Tibial artery (tissue), 4 donors: ENCODE results near the gene C1GALT1.

Experiments
- DNase-seq, 2 donors: peaks; one replicate each; pipeline ENCODE4 v3.0.0-alpha.2; 2019
- H3K27ac ChIP-seq, 2 donors: fragments of 200-600 bp; sonication (generic) in 1 of 2; 1 replicate in 1 of 2; 2 replicates in 1 of 2; pipeline ENCODE4 v1.5.1; 2018 to 2019; ENCODE audit warnings: mild to moderate bottlenecking in 1 of 2
- H3K27me3 ChIP-seq, 2 donors: fragments of 200-600 bp; sonication (generic) in 1 of 2; one replicate each; pipeline versions ENCODE4 v1.5.1 to v1.6.0; 2016 to 2019
- H3K36me3 ChIP-seq, 3 donors: fragments of 200-600 bp; sonication (generic) in 2 of 3; one replicate each; pipeline ENCODE4 v1.5.1; 2016 to 2019; ENCODE audit warnings: mild to moderate bottlenecking in 2 of 3
- H3K4me1 ChIP-seq, 4 donors: fragments of 200-600 bp; sonication (generic) in 2 of 4; 1 replicate in 3 of 4; 2 replicates in 1 of 4; pipeline ENCODE4 v1.5.1; 2016 to 2019
- H3K4me3 ChIP-seq, 2 donors: fragments of 200-600 bp; sonication (generic) in 1 of 2; 1 replicate in 1 of 2; 2 replicates in 1 of 2; pipeline ENCODE4 v1.5.1; 2018 to 2019; ENCODE audit warnings: mild to moderate bottlenecking in 2 of 2
- H3K9me3 ChIP-seq, 3 donors: fragments of 200-600 bp; sonication (generic) in 1 of 3; one replicate each; pipeline ENCODE4 v1.5.1; 2016 to 2019
- intact Hi-C: fragments of 100-400 bp; cut with DNase I; formaldehyde crosslinking; loops from one replicate; pipeline ENCODE4 v1.15.0; 2023; ENCODE audit warnings: low total_unique reads
- TF ChIP-seq, protein P1 (sequence below), 2 experiments: fragments of 200-600 bp in 1 of 2; fragments of 450-650 bp in 1 of 2; IDR thresholded peaks; one replicate each; pipeline ENCODE4 v1.5.1; 2017 to 2019; ENCODE audit warnings: antibody characterized with exemption in 2 of 2, mild to moderate bottlenecking in 1 of 2, moderate library complexity in 1 of 2

Gene C1GALT1

DNA sequence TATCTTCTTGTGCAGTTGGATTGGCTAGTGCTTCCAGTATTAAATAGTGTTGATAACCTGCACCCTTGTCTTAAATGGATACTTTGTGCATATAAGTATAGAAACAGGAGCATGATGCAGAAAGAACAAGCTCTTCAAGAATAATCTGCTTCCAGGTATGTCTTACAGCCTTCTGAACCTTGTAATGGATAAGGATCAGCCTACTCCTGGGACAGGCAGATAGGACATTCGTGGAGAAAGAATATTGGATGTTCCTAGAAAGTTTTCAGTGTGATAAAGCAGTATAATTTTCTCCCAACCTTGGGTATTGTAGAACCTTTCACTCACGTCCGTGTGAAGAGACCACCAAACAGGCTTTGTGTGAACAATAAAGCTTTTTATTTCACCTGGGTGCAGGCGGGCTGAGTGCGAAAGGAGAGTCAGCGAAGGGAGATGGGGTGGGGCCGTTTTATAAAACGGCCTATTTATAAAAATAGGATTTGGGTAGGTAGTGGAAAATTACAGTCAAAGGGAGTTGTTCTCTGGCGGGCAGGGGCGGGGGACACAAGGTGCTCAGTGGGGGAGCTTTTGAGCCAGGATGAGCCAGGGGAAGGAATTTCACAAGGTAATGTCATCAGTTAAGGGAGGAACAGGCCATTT is 27.2 kb downstream of the C1GALT1 start:
- H3K9me3 ChIP-seq, result peaks cover 0 to 7% (median 0%) of the 10 kb centered on the region in 3 donors
- no peaks in the 10 kb centered on the region for H3K4me1 ChIP-seq
- no peak for DNase-seq
- no peak overlapping the region for H3K4me3 ChIP-seq
- H3K27ac ChIP-seq, result no peak overlapping the region
- no peaks in the 10 kb centered on the region for H3K36me3 ChIP-seq
- H3K27me3 ChIP-seq, result no peaks in the 10 kb centered on the region
- TF ChIP-seq, protein P1, sequence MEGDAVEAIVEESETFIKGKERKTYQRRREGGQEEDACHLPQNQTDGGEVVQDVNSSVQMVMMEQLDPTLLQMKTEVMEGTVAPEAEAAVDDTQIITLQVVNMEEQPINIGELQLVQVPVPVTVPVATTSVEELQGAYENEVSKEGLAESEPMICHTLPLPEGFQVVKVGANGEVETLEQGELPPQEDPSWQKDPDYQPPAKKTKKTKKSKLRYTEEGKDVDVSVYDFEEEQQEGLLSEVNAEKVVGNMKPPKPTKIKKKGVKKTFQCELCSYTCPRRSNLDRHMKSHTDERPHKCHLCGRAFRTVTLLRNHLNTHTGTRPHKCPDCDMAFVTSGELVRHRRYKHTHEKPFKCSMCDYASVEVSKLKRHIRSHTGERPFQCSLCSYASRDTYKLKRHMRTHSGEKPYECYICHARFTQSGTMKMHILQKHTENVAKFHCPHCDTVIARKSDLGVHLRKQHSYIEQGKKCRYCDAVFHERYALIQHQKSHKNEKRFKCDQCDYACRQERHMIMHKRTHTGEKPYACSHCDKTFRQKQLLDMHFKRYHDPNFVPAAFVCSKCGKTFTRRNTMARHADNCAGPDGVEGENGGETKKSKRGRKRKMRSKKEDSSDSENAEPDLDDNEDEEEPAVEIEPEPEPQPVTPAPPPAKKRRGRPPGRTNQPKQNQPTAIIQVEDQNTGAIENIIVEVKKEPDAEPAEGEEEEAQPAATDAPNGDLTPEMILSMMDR (IDR thresholded peaks at IDR 0.05), result no peak
- intact Hi-C loops, result no loop called here

DNA sequence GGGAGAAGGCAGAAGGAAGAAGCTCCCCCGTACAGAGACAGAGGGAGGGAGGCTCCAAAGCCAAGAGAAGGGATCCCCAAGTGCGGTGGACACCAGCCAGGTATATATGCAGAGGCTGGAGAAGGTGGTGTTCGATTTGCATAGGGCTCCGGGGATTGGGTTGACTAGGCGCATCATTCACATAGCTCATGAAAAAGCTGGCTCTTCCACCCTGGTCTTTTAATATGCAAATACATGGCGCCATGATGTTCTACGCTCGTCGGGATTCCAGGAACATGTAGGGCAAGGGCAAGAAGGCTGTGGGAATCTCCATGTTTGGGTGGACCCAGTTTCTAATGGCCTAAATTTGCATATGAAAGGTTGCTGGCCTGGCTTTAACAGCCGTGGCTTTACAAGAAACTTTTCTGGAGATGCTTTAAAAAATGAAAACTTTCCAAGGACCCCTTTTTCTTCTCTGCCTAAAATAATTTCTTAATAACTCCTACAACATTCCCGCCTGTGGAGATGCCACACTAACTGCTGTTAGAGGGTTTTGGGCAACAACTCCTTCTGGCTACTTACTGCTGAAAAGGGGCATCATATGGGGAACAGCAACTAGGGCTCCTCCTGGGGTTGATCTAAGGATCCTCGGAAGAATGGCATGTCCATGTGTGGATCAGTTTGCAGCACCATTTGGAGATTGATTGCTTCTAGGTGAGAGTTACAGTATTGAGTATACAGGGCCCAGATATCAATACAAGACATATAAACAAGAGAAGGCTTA is 28.3 kb downstream of the C1GALT1 start:
- peaks cover 0 to 11% (median 6%) of the 10 kb centered on the region in 3 donors for H3K36me3 ChIP-seq
- TF ChIP-seq, protein P1 (IDR thresholded peaks at IDR 0.05), result no peak
- intact Hi-C loops, result no loop called here
- peaks cover 0 to 7% (median 0%) of the 10 kb centered on the region in 3 donors for H3K9me3 ChIP-seq
- H3K27me3 ChIP-seq, result no peaks in the 10 kb centered on the region
- no peak overlapping the region for H3K4me3 ChIP-seq
- no peaks in the 10 kb centered on the region for H3K4me1 ChIP-seq
- H3K27ac ChIP-seq, result no peak overlapping the region
- DNase-seq, result no peak

DNA sequence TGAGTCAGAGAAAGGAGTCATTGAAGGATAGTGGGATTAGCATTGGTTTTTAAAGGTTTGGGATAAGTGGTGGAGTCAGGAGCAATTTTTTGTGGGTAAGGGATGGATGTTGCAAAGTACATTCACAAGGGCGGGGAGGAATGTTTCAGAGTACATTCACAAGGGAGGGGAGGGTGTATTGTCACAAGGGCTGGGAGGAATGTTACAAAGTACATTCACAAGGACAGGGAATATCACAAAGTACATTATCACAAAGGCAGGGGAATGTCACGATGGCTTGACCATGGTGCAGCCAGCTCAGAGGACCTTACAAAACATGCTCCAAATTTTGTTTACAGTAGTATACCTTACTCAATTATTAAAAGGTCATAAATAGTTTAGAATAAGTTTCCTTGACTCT is 30.3 kb downstream of the C1GALT1 start:
- DNase-seq, result no peak
- intact Hi-C loops, result no loop called here
- H3K36me3 ChIP-seq, result peaks cover 0 to 13% (median 10%) of the 10 kb centered on the region in 3 donors
- no peak overlapping the region for H3K27ac ChIP-seq
- TF ChIP-seq, protein P1 (IDR thresholded peaks at IDR 0.05), result no peak
- no peaks in the 10 kb centered on the region for H3K4me1 ChIP-seq
- no peaks in the 10 kb centered on the region for H3K27me3 ChIP-seq
- H3K4me3 ChIP-seq, result no peak overlapping the region
- H3K9me3 ChIP-seq, result no peaks in the 10 kb centered on the region

DNA sequence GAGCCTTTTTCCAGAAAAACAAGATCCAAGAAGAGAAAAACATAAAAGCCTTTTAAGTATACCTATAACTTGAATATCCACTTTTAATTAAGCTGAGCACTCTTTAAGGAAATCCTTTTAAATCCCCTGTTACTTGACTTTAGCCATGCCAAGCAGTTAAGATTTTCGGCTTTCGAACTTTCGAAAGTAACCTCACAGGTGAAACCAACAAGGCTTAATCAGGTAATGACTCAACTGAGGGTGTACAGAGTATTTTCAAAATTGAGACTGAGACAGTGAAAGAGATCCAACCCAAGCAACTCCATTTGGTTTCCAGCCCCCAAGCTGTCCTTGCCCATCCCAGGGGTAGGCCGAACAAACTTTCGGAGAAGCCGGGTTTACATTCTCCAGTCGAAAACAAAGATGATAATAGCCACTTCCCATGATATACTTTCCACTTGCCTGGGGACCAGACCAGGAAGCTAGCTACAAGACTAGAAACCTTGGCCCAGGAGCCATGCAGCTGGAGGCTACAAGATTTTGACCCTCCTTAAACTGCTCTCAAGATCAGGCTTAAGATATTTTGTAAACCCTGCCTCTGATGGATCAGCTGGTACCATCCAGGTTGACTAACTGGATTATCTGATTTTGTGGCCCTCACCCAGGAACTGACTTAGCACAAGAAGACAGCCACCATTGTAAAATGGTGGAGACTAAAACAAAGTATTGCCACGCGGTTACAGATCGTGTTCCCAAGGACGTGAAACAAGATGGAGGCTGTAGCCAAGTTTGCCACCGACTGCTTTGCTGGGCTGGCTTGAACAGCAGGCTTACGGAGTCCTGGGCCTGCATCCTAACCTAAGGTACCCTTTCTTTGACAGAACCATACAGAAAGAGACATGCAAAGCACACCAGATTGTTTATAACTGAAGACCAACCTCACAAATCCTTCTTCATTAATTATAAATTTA is 32.3 kb downstream of the C1GALT1 start:
- intact Hi-C loops, result no loop called here
- Histone ChIP-seq H3K4me1 (peaks cover 0 to 9% (median 0%) of the 10 kb centered on the region in 4 donors), H3K36me3 (peaks cover 0 to 13% (median 10%) of the 10 kb centered on the region in 3 donors)

DNA sequence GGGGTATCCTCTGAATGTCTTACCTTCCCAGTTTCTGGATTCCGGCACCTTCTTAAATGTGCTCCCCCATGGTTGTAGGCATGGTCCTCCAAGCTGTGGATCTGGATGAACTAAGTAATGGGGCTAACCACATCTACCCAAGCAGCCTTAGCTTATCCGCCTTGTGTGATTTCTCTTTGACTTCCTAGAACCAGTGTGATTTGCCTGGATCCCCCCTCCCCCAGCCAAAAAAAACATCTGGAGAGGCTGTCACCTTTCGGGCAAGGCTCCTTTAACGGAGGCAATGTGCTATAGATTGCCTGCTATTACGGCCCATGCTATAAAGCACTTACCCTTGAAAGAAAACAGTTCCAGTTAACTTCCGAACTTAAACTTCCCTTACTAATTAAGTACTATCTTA is 33.9 kb downstream of the C1GALT1 start:
- DNase-seq, result no peak
- Histone ChIP-seq H3K9me3 (no peaks in the 10 kb centered on the region), H3K27me3 (no peaks in the 10 kb centered on the region), H3K36me3 (peaks cover 0 to 13% (median 10%) of the 10 kb centered on the region in 3 donors), H3K27ac (no peak overlapping the region), H3K4me3 (no peak overlapping the region), H3K4me1 (peaks cover 0 to 19% (median 3%) of the 10 kb centered on the region in 4 donors)
- intact Hi-C loops, result no loop called here
- TF ChIP-seq, protein P1 (IDR thresholded peaks at IDR 0.05), result no peak

More for the DNA sequence above, 32.3 kb downstream of the C1GALT1 start:
- Histone ChIP-seq H3K27me3 (no peaks in the 10 kb centered on the region), H3K27ac (no peak overlapping the region), H3K9me3 (no peaks in the 10 kb centered on the region), H3K4me3 (no peak overlapping the region)
- no peak for DNase-seq
- TF ChIP-seq, protein P1 (IDR thresholded peaks at IDR 0.05), result no peak
